H1 (cell line): ENCODE data around the gene TMEM235.

Source experiments
- CTCF ChIP-seq, 3 experiments: IDR thresholded peaks; 1 replicate in 2 of 3; 2 replicates in 1 of 3; pipeline versions ENCODE4 v1.5.1 to v1.6.1; 2011; ENCODE audit warnings: low read length in 3 of 3, mild to moderate bottlenecking in 3 of 3, inconsistent platforms in 2 of 3, low read depth in 1 of 3, moderate library complexity in 1 of 3; ENCODE audit not compliant: insufficient read depth in 1 of 3; ENCODE audit errors: control extremely low read depth in 1 of 3
- E2F6 ChIP-seq: IDR thresholded peaks from 2 replicates; pipeline ENCODE4 v1.6.1; 2012; ENCODE audit warnings: inconsistent platforms
- EZH2 ChIP-seq: fragments of 200-600 bp; sonication (generic); IDR thresholded peaks from 2 replicates; pipeline ENCODE4 v1.7.1; 2012; ENCODE audit warnings: low read depth, mild to moderate bottlenecking, moderate library complexity, low read length, inconsistent platforms; ENCODE audit not compliant: severe bottlenecking
- POLR2A ChIP-seq, 2 experiments: IDR thresholded peaks; 1 replicate in 1 of 2; 2 replicates in 1 of 2; pipeline ENCODE4 v1.6.1; 2011; ENCODE audit warnings: low read depth in 2 of 2, low read length in 2 of 2, mild to moderate bottlenecking in 2 of 2; ENCODE audit errors: control extremely low read depth in 1 of 2
- POLR2AphosphoS5 ChIP-seq: IDR thresholded peaks from 2 replicates; pipeline ENCODE4 v1.6.1; 2011; ENCODE audit warnings: low read depth, low read length
- RFX5 ChIP-seq: IDR thresholded peaks from 2 replicates; pipeline ENCODE4 v1.6.1; 2011; ENCODE audit warnings: low read depth, low read length, improper control_type of control experiment, borderline replicate concordance
- SP1 ChIP-seq: IDR thresholded peaks from 2 replicates; pipeline ENCODE4 v1.6.1; 2011; ENCODE audit warnings: low read depth, low read length
- TBP ChIP-seq: IDR thresholded peaks from 2 replicates; pipeline ENCODE4 v1.6.1; 2011; ENCODE audit warnings: low read depth, low read length, improper control_type of control experiment

- TF ChIP-seq POLR2AphosphoS5 (no peak), TBP (no peak), EZH2 (no peak), CTCF (IDR thresholded peaks at IDR 0.05; ENCODE audit: control extremely low read depth in 1 of 3, insufficient read depth in 1 of 3, low read depth in 1 of 3, low read length in 3 of 3) (no peak), RFX5 (no peak), E2F6 (no peak), POLR2A (IDR thresholded peaks at IDR 0.05; ENCODE audit: control extremely low read depth in 1 of 2, low read depth in 2 of 2, low read length in 2 of 2) (no peak), SP1 (no peak)
Measured at GRCh38 chr17:78210111-78210510, 21.3 kb upstream of the TMEM235 start.
